OCI-LY1 (cell line): Measurements from ENCODE around the gene GLTP.

Source experiments
- H2AFZ ChIP-seq: fragments of 200-600 bp; sonication (generic), shearing (Covaris generic); 2 replicates; pipeline ENCODE4 v1.6.0; 2014; ENCODE audit warnings: antibody characterized with exemption, mild to moderate bottlenecking, low read length
- H3F3A ChIP-seq: fragments of 200-600 bp; sonication (generic), shearing (Covaris generic); 2 replicates; pipeline ENCODE4 v1.6.0; 2014; ENCODE audit warnings: mild to moderate bottlenecking, antibody characterized with exemption, low read length, moderate library complexity; ENCODE audit not compliant: insufficient read depth
- H3K27ac ChIP-seq: fragments of 200-600 bp; sonication (generic); 2 replicates; pipeline ENCODE4 v1.5.1; 2014; ENCODE audit warnings: low read length, mixed run types, mild to moderate bottlenecking, low read depth; ENCODE audit not compliant: poor library complexity, severe bottlenecking
- H3K27me3 ChIP-seq: fragments of 200-600 bp; sonication (generic); 2 replicates; pipeline ENCODE4 v1.6.0; 2014; ENCODE audit warnings: antibody characterized with exemption, mild to moderate bottlenecking, low read length, moderate library complexity; ENCODE audit not compliant: insufficient read depth
- H3K36me3 ChIP-seq: fragments of 200-600 bp; sonication (generic); 2 replicates; pipeline ENCODE4 v1.6.1; 2014; ENCODE audit warnings: mild to moderate bottlenecking, antibody characterized with exemption, low read length, moderate library complexity, mixed read lengths; ENCODE audit not compliant: insufficient read depth
- H3K4me1 ChIP-seq: fragments of 200-600 bp; sonication (generic); 2 replicates; pipeline ENCODE4 v1.5.1; 2014; ENCODE audit warnings: mild to moderate bottlenecking, low read length, moderate library complexity; ENCODE audit not compliant: insufficient read depth, severe bottlenecking
- H3K4me2 ChIP-seq: fragments of 200-600 bp; sonication (generic), shearing (Covaris generic); 2 replicates; pipeline ENCODE4 v1.6.1; 2014; ENCODE audit warnings: low read length
- H3K4me3 ChIP-seq: fragments of 200-600 bp; sonication (generic); 2 replicates; pipeline ENCODE4 v1.5.1; 2014; ENCODE audit warnings: low read length, low read depth, mild to moderate bottlenecking, mixed read lengths; ENCODE audit not compliant: poor library complexity, severe bottlenecking
- H3K79me2 ChIP-seq: fragments of 200-600 bp; shearing (Covaris generic); 2 replicates; pipeline ENCODE4 v1.6.1; 2016; ENCODE audit warnings: mixed run types, low read length, mixed read lengths; ENCODE audit not compliant: insufficient read depth
- H3K9ac ChIP-seq: fragments of 200-600 bp; sonication (generic), shearing (Covaris generic); 2 replicates; pipeline ENCODE4 v1.6.1; 2014; ENCODE audit warnings: mild to moderate bottlenecking, low read length, mixed read lengths
- H3K9me2 ChIP-seq: fragments of 200-600 bp; sonication (generic), shearing (Covaris generic); 2 replicates; pipeline ENCODE4 v1.6.1; 2014; ENCODE audit warnings: low read depth, mild to moderate bottlenecking, low read length, mixed read lengths
- H3K9me3 ChIP-seq: fragments of 200-600 bp; shearing (Covaris generic); 2 replicates; pipeline ENCODE4 v1.6.1; 2014; ENCODE audit warnings: low read length, mixed read lengths
- H4K20me1 ChIP-seq: fragments of 200-600 bp; sonication (generic), shearing (Covaris generic); 2 replicates; pipeline ENCODE4 v1.6.0; 2016; ENCODE audit warnings: mild to moderate bottlenecking, low read length; ENCODE audit not compliant: insufficient read depth
- EZH2 ChIP-seq: fragments of 200-600 bp; sonication (generic), shearing (Covaris generic); IDR thresholded peaks from 2 replicates; pipeline ENCODE4 v1.8.0; 2017; ENCODE audit warnings: borderline replicate concordance, mixed run types, mild to moderate bottlenecking, antibody characterized with exemption, low read length, moderate library complexity, mixed read lengths
- TF ChIP-seq, protein P1 (sequence below): fragments of 200-600 bp; sonication (generic), shearing (Covaris generic); IDR thresholded peaks from 2 replicates; pipeline ENCODE4 v1.5.1; 2017; ENCODE audit warnings: mild to moderate bottlenecking, antibody characterized with exemption, low read length, moderate library complexity, mixed read lengths

The GLTP gene

DNA sequence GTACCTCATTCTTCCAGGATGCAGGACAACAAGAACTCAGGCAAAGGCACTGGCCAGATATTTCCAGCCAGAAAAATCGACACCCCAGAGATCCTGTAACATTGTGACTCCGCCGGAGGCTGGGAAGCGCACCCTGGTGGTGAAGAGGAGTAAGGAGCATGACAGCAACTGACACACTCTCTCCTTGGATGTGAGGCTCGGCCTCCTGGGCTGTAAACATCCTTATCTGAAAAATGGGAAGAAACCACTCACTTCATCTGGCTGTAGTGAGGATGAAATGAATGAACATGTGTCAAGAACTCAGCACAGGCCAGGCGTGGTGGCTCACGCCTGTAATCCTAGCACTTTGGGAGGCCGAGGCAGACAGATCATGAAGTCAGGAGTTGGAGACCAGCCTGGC lies 47.3 kb upstream of the GLTP start:
- Histone ChIP-seq H3K4me2 (no peak overlapping the region), H3K4me3 (no peak overlapping the region), H3K79me2 (no peaks in the 10 kb centered on the region), H3K27ac (no peak overlapping the region), H3K9ac (no peak overlapping the region), H3K27me3 (no peaks in the 10 kb centered on the region), H3K9me2 (no peaks in the 10 kb centered on the region), H4K20me1 (no peaks in the 10 kb centered on the region), H3K36me3 (peaks cover 30% of the 10 kb centered on the region), H3F3A (no peaks in the 10 kb centered on the region), H3K9me3 (no peaks in the 10 kb centered on the region), H2AFZ (no peak overlapping the region), H3K4me1 (peaks cover 5% of the 10 kb centered on the region)
- TF ChIP-seq, protein P1, sequence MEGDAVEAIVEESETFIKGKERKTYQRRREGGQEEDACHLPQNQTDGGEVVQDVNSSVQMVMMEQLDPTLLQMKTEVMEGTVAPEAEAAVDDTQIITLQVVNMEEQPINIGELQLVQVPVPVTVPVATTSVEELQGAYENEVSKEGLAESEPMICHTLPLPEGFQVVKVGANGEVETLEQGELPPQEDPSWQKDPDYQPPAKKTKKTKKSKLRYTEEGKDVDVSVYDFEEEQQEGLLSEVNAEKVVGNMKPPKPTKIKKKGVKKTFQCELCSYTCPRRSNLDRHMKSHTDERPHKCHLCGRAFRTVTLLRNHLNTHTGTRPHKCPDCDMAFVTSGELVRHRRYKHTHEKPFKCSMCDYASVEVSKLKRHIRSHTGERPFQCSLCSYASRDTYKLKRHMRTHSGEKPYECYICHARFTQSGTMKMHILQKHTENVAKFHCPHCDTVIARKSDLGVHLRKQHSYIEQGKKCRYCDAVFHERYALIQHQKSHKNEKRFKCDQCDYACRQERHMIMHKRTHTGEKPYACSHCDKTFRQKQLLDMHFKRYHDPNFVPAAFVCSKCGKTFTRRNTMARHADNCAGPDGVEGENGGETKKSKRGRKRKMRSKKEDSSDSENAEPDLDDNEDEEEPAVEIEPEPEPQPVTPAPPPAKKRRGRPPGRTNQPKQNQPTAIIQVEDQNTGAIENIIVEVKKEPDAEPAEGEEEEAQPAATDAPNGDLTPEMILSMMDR = no peak; the same call in 1 of the 2 replicates
- TF ChIP-seq EZH2 = no peak

- Histone ChIP-seq H3K36me3 (peaks cover 21% of the 10 kb centered on the region), H3K27ac (no peak overlapping the region), H3K9ac (no peak overlapping the region), H3K4me1 (peaks cover 5% of the 10 kb centered on the region), H4K20me1 (no peaks in the 10 kb centered on the region), H3K27me3 (no peaks in the 10 kb centered on the region), H3K4me3 (no peak overlapping the region), H3K4me2 (no peak overlapping the region), H3F3A (no peaks in the 10 kb centered on the region), H3K9me3 (no peaks in the 10 kb centered on the region), H3K9me2 (no peaks in the 10 kb centered on the region), H2AFZ (no peak overlapping the region), H3K79me2 (no peaks in the 10 kb centered on the region)
- TF ChIP-seq EZH2 = no peak
- TF ChIP-seq, protein P1 = no peak
Observed at GRCh38 chr12:109926488-109927210, 46.3 kb upstream of the GLTP start.

DNA sequence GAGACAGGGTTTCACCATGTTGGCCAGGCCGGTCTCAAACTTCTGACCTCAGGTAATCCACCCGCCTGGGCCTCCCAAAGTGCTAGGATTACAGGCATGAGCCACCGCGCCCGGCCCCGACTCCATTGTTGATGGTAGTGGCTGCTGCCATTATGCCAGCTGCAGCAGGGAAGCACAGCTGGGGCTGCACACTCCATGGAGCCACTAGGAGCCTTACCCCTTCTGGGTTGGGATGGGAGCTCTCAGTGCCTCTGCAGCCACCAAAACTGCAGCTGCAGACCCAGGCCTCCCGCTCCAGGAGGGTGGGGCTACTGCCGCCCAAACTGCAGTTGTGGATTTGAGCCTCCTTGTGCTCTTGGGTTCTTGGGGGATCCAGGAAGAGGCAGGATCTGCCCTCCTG lies 45.7 kb upstream of the GLTP start:
- Histone ChIP-seq H3K9me2 (no peaks in the 10 kb centered on the region), H2AFZ (no peak overlapping the region), H3K79me2 (no peaks in the 10 kb centered on the region), H3K27ac (no peak overlapping the region), H3K4me3 (no peak overlapping the region), H3K36me3 (peaks cover 14% of the 10 kb centered on the region), H3K9ac (no peak overlapping the region), H4K20me1 (no peaks in the 10 kb centered on the region), H3F3A (no peaks in the 10 kb centered on the region), H3K4me2 (no peak overlapping the region), H3K4me1 (peaks cover 5% of the 10 kb centered on the region), H3K9me3 (no peaks in the 10 kb centered on the region), H3K27me3 (no peaks in the 10 kb centered on the region)
- TF ChIP-seq, protein P1 = no peak
- TF ChIP-seq EZH2 = no peak
